Panc1 (cell line): ENCODE results near the gene EEIG1. TPM values are rescaled to one million over a fixed set of nuclear protein-coding genes. Genes with fewer than 3 reads are reported as not detected.

Experiments
- ATAC-seq: fragments of 200-7000 bp; cut with Tn5 transposase; 2 replicates; pipeline ENCODE4 v1.9.1; 2020; ENCODE audit warnings: mild to moderate bottlenecking, moderate library complexity
- BruUV-seq: library from RNA; stranded (reverse); fragments of 400-500 nt; replicated peaks from 2 replicates; lab custom pipeline; 2021; lab: Mats Ljungman, UMichigan
- CTCF ChIA-PET: fragments of 300-600 bp; sonication (Branson Sonifier 250); formaldehyde crosslinking; loops from one replicate; lab custom pipeline; 2022; ENCODE audit warnings: antibody characterized with exemption; lab: Charles Lee
- POLR2A ChIA-PET: fragments of 300-600 bp; sonication (Branson Sonifier 250); formaldehyde crosslinking; loops from one replicate; lab custom pipeline; 2022; ENCODE audit warnings: antibody characterized with exemption; lab: Charles Lee
- DNase-seq: peaks from one replicate; pipeline ENCODE4 v3.0.0-alpha.2; 2010; ENCODE audit warnings: low read depth, low spot score
- H3K27ac ChIP-seq: 2 replicates; pipeline ENCODE4 v1.5.1; 2011; ENCODE audit warnings: mild to moderate bottlenecking, low read length, inconsistent platforms
- H3K27me3 ChIP-seq: fragments of 200-500 bp; sonication (Bioruptor generic); 2 replicates; pipeline ENCODE4 v1.6.0; 2014; ENCODE audit warnings: low read length, inconsistent platforms; ENCODE audit not compliant: control insufficient read depth, insufficient read depth
- H3K36me3 ChIP-seq: fragments of 200-500 bp; sonication (Bioruptor generic); 2 replicates; pipeline ENCODE4 v1.5.1; 2014; ENCODE audit warnings: inconsistent platforms, mild to moderate bottlenecking, low read length, moderate library complexity; ENCODE audit not compliant: control insufficient read depth, insufficient read depth
- H3K4me1 ChIP-seq: 2 replicates; pipeline ENCODE4 v1.5.1; 2011; ENCODE audit warnings: inconsistent platforms, mild to moderate bottlenecking, low read length, moderate library complexity; ENCODE audit not compliant: control insufficient read depth, insufficient read depth
- H3K4me3 ChIP-seq, 2 experiments: 2 replicates each; pipeline ENCODE4 v1.5.1; 2011 to 2012; ENCODE audit warnings: low read depth in 2 of 2, low read length in 2 of 2, mild to moderate bottlenecking in 2 of 2, inconsistent platforms in 1 of 2, moderate library complexity in 1 of 2
- H3K9me3 ChIP-seq: fragments of 200-500 bp; sonication (Bioruptor generic); 2 replicates; pipeline ENCODE4 v1.5.1; 2014; ENCODE audit warnings: low read depth, mild to moderate bottlenecking, inconsistent platforms, low read length, moderate library complexity; ENCODE audit not compliant: control insufficient read depth, insufficient read depth
- CTCF ChIP-seq: fragments of 450-650 bp; IDR thresholded peaks from 2 replicates; pipeline ENCODE4 v1.5.1; 2017; ENCODE audit warnings: mild to moderate bottlenecking
- POLR2AphosphoS5 ChIP-seq: IDR thresholded peaks from 2 replicates; pipeline ENCODE4 v1.6.1; 2012; ENCODE audit warnings: mild to moderate bottlenecking, low read depth, low read length, moderate library complexity
- SIN3A ChIP-seq: IDR thresholded peaks from 2 replicates; pipeline ENCODE4 v1.6.1; 2012; ENCODE audit warnings: low read depth, mild to moderate bottlenecking, low read length, moderate library complexity, borderline replicate concordance; ENCODE audit not compliant: insufficient read depth
- TCF7L2 ChIP-seq: IDR thresholded peaks from 2 replicates; pipeline ENCODE4 v1.6.1; 2011; ENCODE audit warnings: mild to moderate bottlenecking, low read depth, low read length, inconsistent platforms
- in situ Hi-C: cut with HindIII; loops from 2 replicates; pipeline ENCODE4 v1.10.0; 2016; ENCODE audit warnings: low sequenced_read_pairs, low pct_unique_long_range_greater_than_20kb
- intact Hi-C: fragments of 100-400 bp; cut with micrococcal nuclease; formaldehyde crosslinking; loops from one replicate; pipeline ENCODE4 v1.10.0; 2022; ENCODE audit not compliant: unreplicated experiment
- total RNA-seq: library from RNA; stranded (reverse); gene quantifications from one replicate; pipeline ENCODE4 v1.2.1, GENCODE V29; 2021; ENCODE audit not compliant: unreplicated experiment
- TF ChIP-seq, protein P1 (sequence below), 2 experiments: IDR thresholded peaks; 2 replicates each; pipeline ENCODE4 v1.6.1; 2011 to 2012; ENCODE audit warnings: low read depth in 2 of 2, control low read depth in 1 of 2, low read length in 1 of 2, mild to moderate bottlenecking in 1 of 2, moderate library complexity in 1 of 2; ENCODE audit not compliant: insufficient read depth in 1 of 2

Gene EEIG1
- total RNA-seq, 1 experiment from 2014 or later = 361 TPM

GRCh38 chr9:128026773-128027541 lies 46.2 kb upstream of the EEIG1 start:
- DNase-seq (no peak), ATAC-seq (peak; percentile 61)
- intact Hi-C loops = loop anchor here (5.0 kb wide), 1 partner anchor 55 kb away; no protein-coding TSS in a partner anchor
- POLR2A ChIA-PET = interaction anchor here (0.6 to 1.2 kb wide), 3 partner anchors 11 to 41 kb away, joined by 6 to 11 read pairs (median 6); no protein-coding TSS in a partner anchor
- Histone ChIP-seq H3K4me1 (peaks cover 46% of the 10 kb centered on the region), H3K27me3 (no peaks in the 10 kb centered on the region), H3K36me3 (no peaks in the 10 kb centered on the region), H3K4me3 (no peak overlapping the region), H3K27ac (peak overlapping the region; percentile 85), H3K9me3 (no peaks in the 10 kb centered on the region)
- no TSS peak for BruUV-seq
- CTCF ChIA-PET = interaction anchor here (1.0 to 1.1 kb wide), 2 partner anchors 9 to 72 kb away, joined by 3 to 4 read pairs; no protein-coding TSS in a partner anchor
- TF ChIP-seq TCF7L2 (no peak), POLR2AphosphoS5 (no peak), SIN3A (no peak), CTCF (no peak)
- TF ChIP-seq, protein P1, sequence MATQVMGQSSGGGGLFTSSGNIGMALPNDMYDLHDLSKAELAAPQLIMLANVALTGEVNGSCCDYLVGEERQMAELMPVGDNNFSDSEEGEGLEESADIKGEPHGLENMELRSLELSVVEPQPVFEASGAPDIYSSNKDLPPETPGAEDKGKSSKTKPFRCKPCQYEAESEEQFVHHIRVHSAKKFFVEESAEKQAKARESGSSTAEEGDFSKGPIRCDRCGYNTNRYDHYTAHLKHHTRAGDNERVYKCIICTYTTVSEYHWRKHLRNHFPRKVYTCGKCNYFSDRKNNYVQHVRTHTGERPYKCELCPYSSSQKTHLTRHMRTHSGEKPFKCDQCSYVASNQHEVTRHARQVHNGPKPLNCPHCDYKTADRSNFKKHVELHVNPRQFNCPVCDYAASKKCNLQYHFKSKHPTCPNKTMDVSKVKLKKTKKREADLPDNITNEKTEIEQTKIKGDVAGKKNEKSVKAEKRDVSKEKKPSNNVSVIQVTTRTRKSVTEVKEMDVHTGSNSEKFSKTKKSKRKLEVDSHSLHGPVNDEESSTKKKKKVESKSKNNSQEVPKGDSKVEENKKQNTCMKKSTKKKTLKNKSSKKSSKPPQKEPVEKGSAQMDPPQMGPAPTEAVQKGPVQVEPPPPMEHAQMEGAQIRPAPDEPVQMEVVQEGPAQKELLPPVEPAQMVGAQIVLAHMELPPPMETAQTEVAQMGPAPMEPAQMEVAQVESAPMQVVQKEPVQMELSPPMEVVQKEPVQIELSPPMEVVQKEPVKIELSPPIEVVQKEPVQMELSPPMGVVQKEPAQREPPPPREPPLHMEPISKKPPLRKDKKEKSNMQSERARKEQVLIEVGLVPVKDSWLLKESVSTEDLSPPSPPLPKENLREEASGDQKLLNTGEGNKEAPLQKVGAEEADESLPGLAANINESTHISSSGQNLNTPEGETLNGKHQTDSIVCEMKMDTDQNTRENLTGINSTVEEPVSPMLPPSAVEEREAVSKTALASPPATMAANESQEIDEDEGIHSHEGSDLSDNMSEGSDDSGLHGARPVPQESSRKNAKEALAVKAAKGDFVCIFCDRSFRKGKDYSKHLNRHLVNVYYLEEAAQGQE (IDR thresholded peaks at IDR 0.05; ENCODE audit: insufficient read depth in 1 of 2, low read depth in 2 of 2, low read length in 1 of 2) = no peak
- in situ Hi-C loops = no loop called here

GRCh38 chr9:128026255-128026772 lies 45.5 kb upstream of the EEIG1 start:
- H3K36me3 ChIP-seq = no peaks in the 10 kb centered on the region
- no peak overlapping the region for H3K4me3 ChIP-seq
- no peaks in the 10 kb centered on the region for H3K9me3 ChIP-seq
- BruUV-seq = no TSS peak
- ATAC-seq = no peak
- TF ChIP-seq CTCF (no peak), TCF7L2 (no peak), POLR2AphosphoS5 (no peak), SIN3A (no peak)
- TF ChIP-seq, protein P1 (IDR thresholded peaks at IDR 0.05; ENCODE audit: insufficient read depth in 1 of 2, low read depth in 2 of 2, low read length in 1 of 2) = no peak
- no peak for DNase-seq
- H3K27me3 ChIP-seq = no peaks in the 10 kb centered on the region
- peaks cover 46% of the 10 kb centered on the region for H3K4me1 ChIP-seq
- H3K27ac ChIP-seq = peak overlapping the region; percentile 85
- ChIA-PET CTCF (interaction anchor here (1.0 to 1.1 kb wide), 2 partner anchors 8 to 71 kb away, joined by 3 to 4 read pairs; no protein-coding TSS in a partner anchor), POLR2A (interaction anchor here (0.8 to 1.2 kb wide), 2 partner anchors 24 to 40 kb away, joined by 6 to 11 read pairs; no protein-coding TSS in a partner anchor)
- intact Hi-C loops (loop anchor here (5.0 kb wide), 1 partner anchor 54 kb away; no protein-coding TSS in a partner anchor), in situ Hi-C loops (no loop called here)
